ENCODE measurements around the gene ZGPAT. TPM values are rescaled to one million over a fixed set of nuclear protein-coding genes. Genes with fewer than 3 reads are reported as not detected.

ZGPAT gene
- total RNA-seq, 1 donor from 2014 or later, result 14.1 TPM

DNA sequence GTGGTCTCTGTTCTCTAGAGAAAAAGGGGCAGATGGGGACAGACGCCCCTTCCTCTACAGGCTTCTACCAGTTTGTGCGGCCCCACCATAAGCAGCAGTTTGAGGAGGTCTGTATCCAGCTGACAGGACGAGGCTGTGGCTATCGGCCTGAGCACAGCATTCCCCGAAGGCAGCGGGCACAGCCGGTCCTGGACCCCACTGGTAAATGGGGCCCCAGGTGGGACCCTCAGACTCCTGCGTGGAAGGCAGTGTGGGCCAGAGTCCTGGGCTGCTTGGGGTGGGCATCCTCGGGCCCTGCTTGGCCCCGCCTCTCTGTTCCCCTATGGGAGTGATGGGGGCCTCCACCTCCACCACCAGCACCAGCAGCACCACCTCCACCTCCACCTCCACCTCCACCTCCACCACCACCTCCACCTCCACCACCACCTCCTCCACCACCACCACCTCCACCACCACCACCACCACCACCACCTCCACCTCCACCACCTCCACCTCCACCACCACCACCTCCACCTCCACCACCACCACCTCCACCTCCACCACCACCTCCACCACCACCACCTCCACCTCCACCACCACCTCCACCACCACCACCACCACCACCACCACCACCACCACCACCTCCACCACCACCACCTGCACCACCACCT is 14.6 kb upstream of the ZGPAT start:
- no peak for DNase-seq

GRCh38 chr20:63693733-63694583 is 13.9 kb upstream of the ZGPAT start:
- no peak for DNase-seq

GRCh38 chr20:63694584-63695423 is 13.0 kb upstream of the ZGPAT start:
- DNase-seq, result no peak

DNA sequence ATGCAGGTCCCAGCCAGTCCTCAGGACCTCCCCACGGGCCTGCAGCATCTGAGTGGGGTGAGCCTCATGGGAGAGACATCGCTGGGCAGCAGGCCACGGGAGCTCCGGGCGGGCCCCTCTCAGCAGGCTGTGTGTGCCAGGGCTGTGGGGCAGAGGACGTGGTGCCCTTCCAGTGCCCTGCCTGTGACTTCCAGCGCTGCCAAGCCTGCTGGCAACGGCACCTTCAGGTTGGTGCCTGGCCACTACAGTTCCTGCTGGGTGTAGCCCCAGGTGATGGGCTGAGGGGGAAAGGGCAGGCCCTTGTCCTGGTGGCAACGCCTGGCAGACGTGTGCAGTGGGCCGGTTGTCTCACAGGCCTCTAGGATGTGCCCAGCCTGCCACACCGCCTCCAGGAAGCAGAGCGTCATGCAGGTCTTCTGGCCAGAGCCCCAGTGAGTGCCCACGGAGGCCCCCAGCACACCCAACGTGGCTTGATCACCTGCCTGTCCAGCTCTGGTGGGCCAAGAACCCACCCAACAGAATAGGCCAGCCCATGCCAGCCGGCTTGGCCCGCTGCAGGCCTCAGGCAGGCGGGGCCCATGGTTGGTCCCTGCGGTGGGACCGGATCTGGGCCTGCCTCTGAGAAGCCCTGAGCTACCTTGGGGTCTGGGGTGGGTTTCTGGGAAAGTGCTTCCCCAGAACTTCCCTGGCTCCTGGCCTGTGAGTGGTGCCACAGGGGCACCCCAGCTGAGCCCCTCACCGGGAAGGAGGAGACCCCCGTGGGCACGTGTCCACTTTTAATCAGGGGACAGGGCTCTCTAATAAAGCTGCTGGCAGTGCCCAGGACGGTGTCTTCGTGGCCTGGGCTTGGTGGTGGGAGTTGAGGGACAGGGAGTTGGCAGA is 12.2 kb upstream of the ZGPAT start:
- no peak for DNase-seq

GRCh38 chr20:63696306-63696627 is 11.6 kb upstream of the ZGPAT start:
- DNase-seq, result peak; percentile 56

GRCh38 chr20:63696628-63697356 is 11.0 kb upstream of the ZGPAT start, which contains the start of gene TNFRSF6B:
TNFRSF6B (plus strand) TSS chr20:63696652; CDS start chr20:63696768, 116 bp downstream.
- DNase-seq, result no peak

- no peak for DNase-seq
Measured at GRCh38 chr20:63697357-63697867, 10.4 kb upstream of the ZGPAT start.

DNA sequence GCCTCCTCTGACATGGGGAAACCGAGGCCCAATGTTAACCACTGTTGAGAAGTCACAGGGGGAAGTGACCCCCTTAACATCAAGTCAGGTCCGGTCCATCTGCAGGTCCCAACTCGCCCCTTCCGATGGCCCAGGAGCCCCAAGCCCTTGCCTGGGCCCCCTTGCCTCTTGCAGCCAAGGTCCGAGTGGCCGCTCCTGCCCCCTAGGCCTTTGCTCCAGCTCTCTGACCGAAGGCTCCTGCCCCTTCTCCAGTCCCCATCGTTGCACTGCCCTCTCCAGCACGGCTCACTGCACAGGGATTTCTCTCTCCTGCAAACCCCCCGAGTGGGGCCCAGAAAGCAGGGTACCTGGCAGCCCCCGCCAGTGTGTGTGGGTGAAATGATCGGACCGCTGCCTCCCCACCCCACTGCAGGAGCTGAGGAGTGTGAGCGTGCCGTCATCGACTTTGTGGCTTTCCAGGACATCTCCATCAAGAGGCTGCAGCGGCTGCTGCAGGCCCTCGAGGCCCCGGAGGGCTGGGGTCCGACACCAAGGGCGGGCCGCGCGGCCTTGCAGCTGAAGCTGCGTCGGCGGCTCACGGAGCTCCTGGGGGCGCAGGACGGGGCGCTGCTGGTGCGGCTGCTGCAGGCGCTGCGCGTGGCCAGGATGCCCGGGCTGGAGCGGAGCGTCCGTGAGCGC is 9.8 kb upstream of the ZGPAT start:
- DNase-seq, result no peak

GRCh38 chr20:63698739-63699465 is 8.9 kb upstream of the ZGPAT start:
- peak; percentile 33 for DNase-seq

DNA sequence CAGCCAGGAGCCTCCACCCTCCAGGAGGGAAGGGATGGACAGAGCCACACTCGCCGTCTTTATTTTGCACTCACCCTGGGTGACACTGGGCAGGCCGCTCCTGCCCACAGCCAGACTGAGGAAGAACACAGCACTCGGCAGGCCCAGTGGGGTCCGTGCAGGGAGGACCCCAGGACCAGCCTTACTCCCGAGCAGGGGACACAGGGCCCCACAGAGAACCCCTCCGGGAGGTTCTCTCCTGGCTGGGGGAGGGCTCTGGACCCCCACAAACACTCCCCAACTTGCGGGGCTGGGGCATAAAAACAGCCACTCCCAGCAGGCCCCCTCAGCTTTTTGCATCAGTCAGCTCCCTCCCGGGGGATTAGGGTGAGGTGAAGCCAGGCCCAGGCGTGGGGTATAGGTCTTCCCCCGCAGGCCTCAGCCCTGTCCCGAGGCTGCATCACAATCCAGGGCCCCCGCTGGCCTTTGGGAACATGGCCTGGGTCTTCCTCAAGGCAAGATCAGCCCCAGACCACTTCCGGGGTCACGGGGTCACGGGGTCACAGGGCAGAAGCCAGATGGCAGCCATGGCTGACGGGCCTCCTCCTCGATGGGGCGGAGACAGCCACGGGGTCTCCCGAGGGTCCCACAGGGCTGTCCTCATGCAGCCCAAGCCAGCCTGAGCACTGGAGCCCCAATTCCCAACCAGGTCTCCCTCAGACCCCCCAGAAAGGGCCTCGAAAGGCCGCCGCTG is 8.2 kb upstream of the ZGPAT start:
- DNase-seq, result no peak

- no peak for DNase-seq
Measured at GRCh38 chr20:63700199-63701050, 7.4 kb upstream of the ZGPAT start.

GRCh38 chr20:63701051-63701328 is 6.8 kb upstream of the ZGPAT start:
- DNase-seq, result no peak

- DNase-seq, result no peak
Measured at GRCh38 chr20:63701329-63702035, 6.4 kb upstream of the ZGPAT start.

DNA sequence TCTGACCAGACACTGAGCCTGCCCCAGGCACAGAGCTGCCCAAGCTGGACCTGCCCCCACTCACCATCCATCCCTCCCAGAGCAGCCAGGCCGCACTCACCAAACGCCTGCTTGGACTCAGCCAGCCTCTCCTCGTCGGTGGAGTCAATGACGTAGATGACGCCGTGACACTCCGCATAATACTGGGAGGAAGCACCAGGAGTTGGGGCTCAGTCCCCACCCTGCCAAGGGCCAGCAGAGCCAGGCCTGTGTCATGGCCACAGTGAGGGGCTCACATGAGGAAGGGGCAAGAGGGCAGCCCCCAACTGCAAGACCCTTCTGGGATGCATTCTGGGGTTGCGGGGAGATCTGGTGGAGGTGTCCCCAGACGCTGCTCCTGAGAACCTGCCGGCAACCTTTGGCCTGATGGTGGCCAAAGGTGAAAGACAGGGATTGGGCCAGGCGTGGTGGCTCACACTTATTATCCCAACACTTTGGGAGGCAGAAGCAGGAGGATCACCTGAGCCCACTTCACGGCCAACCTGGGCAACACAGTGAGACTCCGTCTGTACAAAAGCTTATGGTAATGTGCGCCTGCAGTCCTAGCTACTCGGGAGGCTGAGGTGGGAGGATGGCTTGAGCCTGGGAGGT is 5.7 kb upstream of the ZGPAT start:
- no peak for DNase-seq

- DNase-seq, result no peak
Measured at GRCh38 chr20:63702751-63703470, 4.9 kb upstream of the ZGPAT start.

DNA sequence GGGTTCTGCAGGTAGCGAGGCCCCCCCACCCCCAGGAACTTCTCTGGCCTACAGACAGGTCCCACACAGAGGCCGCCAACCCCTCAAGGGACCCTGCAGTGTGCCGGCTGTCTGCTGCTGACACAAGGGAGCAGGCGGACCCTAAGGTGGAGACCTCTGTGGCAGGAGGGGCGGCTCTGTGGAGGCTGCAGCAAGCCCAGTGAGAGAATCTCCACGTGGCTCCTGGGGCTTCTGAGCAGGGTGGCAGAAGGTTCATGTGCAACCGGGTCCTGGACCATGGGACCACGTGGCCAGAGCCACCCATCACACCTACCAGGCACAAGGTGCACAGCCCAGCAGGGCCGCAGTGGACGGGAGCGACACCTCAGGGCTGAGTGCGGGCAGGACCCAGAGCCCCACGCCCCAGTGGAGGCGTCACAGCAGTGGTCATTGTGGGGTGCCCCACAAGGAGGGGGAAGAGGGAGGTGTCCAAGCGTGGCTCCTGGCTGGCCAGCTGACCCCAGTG is 4.3 kb upstream of the ZGPAT start:
- no peak for DNase-seq
